ENCODE measurements around the gene KLHL26. TPM values are rescaled to one million over a fixed set of nuclear protein-coding genes. Genes with fewer than 3 reads are reported as not detected.

The KLHL26 gene
- total RNA-seq, 1 experiment from 2014 or later, result 8.4 TPM

- Histone ChIP-seq H3K4me3 (ENCODE audit: low read length) (no peak overlapping the region), H3K36me3 (ENCODE audit: low read depth, low read length) (no peaks in the 10 kb centered on the region), H3K9me2 (replicated peaks; ENCODE audit: low read length) (no peaks in the 10 kb centered on the region), H3K27me3 (ENCODE audit: low read length) (no peaks in the 10 kb centered on the region), H3K27ac (ENCODE audit: low read length) (no peak overlapping the region), H3K79me2 (ENCODE audit: low read length) (no peaks in the 10 kb centered on the region), H3K9ac (ENCODE audit: low read length) (no peak overlapping the region), H3K4me1 (ENCODE audit: insufficient read depth, low read length) (no peaks in the 10 kb centered on the region), H3K9me3 (ENCODE audit: low read length) (no peaks in the 10 kb centered on the region), H2AFZ (ENCODE audit: low read length) (no peak overlapping the region), H3F3A (ENCODE audit: low read length, unreplicated experiment) (no peaks in the 10 kb centered on the region), H4K20me1 (ENCODE audit: low read length) (no peaks in the 10 kb centered on the region), H3K4me2 (ENCODE audit: low read length) (no peak overlapping the region)
- ChIA-PET CTCF (no interaction called here), POLR2A (ENCODE audit: unreplicated experiment) (no interaction called here)
- BruUV-seq (replicated peaks), result no TSS peak
- no peak for DNase-seq
- TF ChIP-seq EZH2 (IDR thresholded peaks at IDR 0.05; ENCODE audit: low read length, unreplicated experiment), result no peak
- no peak for TF ChIP-seq EZH2phosphoT487 (IDR thresholded peaks at IDR 0.05; ENCODE audit: borderline replicate concordance, low read length)
- TF ChIP-seq CTCF (conservative IDR thresholded peaks at IDR 0.05; ENCODE audit: low read depth, low read length), result no peak
- ATAC-seq, result no peak
- intact Hi-C loops (cut with micrococcal nuclease), result no loop called here
Observed at GRCh38 chr19:18657590-18658365, 20.9 kb downstream of the KLHL26 start.

- TF ChIP-seq EZH2 (IDR thresholded peaks at IDR 0.05; ENCODE audit: low read length, unreplicated experiment), result no peak
- no peak for TF ChIP-seq EZH2phosphoT487 (IDR thresholded peaks at IDR 0.05; ENCODE audit: borderline replicate concordance, low read length)
- no peak for TF ChIP-seq CTCF (conservative IDR thresholded peaks at IDR 0.05; ENCODE audit: low read depth, low read length)
- intact Hi-C loops (cut with micrococcal nuclease), result no loop called here
- Histone ChIP-seq H3K27ac (ENCODE audit: low read length) (no peak overlapping the region), H3K4me3 (ENCODE audit: low read length) (no peak overlapping the region), H3K27me3 (ENCODE audit: low read length) (no peaks in the 10 kb centered on the region), H3F3A (ENCODE audit: low read length, unreplicated experiment) (no peaks in the 10 kb centered on the region), H3K4me1 (ENCODE audit: insufficient read depth, low read length) (no peaks in the 10 kb centered on the region), H3K79me2 (ENCODE audit: low read length) (no peaks in the 10 kb centered on the region), H3K9me3 (ENCODE audit: low read length) (no peaks in the 10 kb centered on the region), H3K4me2 (ENCODE audit: low read length) (no peak overlapping the region), H4K20me1 (ENCODE audit: low read length) (no peaks in the 10 kb centered on the region), H3K9me2 (replicated peaks; ENCODE audit: low read length) (no peaks in the 10 kb centered on the region), H3K9ac (ENCODE audit: low read length) (no peak overlapping the region), H3K36me3 (ENCODE audit: low read depth, low read length) (no peaks in the 10 kb centered on the region), H2AFZ (ENCODE audit: low read length) (no peak overlapping the region)
- no TSS peak for BruUV-seq (replicated peaks)
- ATAC-seq (no peak), DNase-seq (no peak)
- CTCF ChIA-PET, result no interaction called here
- POLR2A ChIA-PET (ENCODE audit: unreplicated experiment), result no interaction called here
Observed at GRCh38 chr19:18658366-18658855, 21.6 kb downstream of the KLHL26 start.
